MCF 10A (cell line): ENCODE measurements around the gene CRACDL. TPM values are rescaled to one million over a fixed set of nuclear protein-coding genes. Genes with fewer than 3 reads are reported as not detected.

Experiments
- BruUV-seq: library from RNA; stranded (reverse); fragments of 400-500 nt; replicated peaks from 2 replicates; lab custom pipeline; 2021; lab: Mats Ljungman, UMichigan
- CTCF ChIA-PET: fragments of 300-600 bp; sonication (Branson Sonifier 250); formaldehyde crosslinking; extraction: SDS; loops from one replicate; lab custom pipeline; 2021; ENCODE audit warnings: antibody characterized with exemption, inconsistent platforms; lab: Yijun Ruan, JAX
- POLR2A ChIA-PET: fragments of 300-600, 350-650 bp; sonication (Branson Sonifier 250); formaldehyde crosslinking; extraction: SDS; loops from one replicate; lab custom pipeline; 2020; ENCODE audit warnings: antibody characterized with exemption, inconsistent platforms; lab: Yijun Ruan, JAX
- DNase-seq: peaks from one replicate; pipeline ENCODE4 v3.0.0-alpha.2; 2018; ENCODE audit not compliant: unreplicated experiment
- H3K27ac Mint-ChIP-seq: one replicate; pipeline ENCODE4 v1.8.0; 2022; ENCODE audit warnings: mild to moderate bottlenecking, low read depth, mixed read lengths; ENCODE audit not compliant: unreplicated experiment
- H3K27me3 Mint-ChIP-seq: one replicate; pipeline ENCODE4 v1.8.0; 2022; ENCODE audit warnings: mixed read lengths; ENCODE audit not compliant: insufficient read depth, unreplicated experiment
- H3K36me3 Mint-ChIP-seq: one replicate; pipeline ENCODE4 v1.8.0; 2022; ENCODE audit warnings: mild to moderate bottlenecking, moderate library complexity, mixed read lengths; ENCODE audit not compliant: insufficient read depth, unreplicated experiment
- H3K4me1 Mint-ChIP-seq: one replicate; pipeline ENCODE4 v1.8.0; 2022; ENCODE audit warnings: mixed read lengths; ENCODE audit not compliant: insufficient read depth, unreplicated experiment
- H3K4me3 Mint-ChIP-seq: one replicate; pipeline ENCODE4 v1.8.0; 2022; ENCODE audit warnings: mild to moderate bottlenecking, moderate library complexity, mixed read lengths; ENCODE audit not compliant: unreplicated experiment
- H3K9me3 Mint-ChIP-seq: one replicate; pipeline ENCODE4 v1.8.0; 2022; ENCODE audit warnings: mixed read lengths; ENCODE audit not compliant: unreplicated experiment
- intact Hi-C: fragments of 100-400 bp; cut with micrococcal nuclease; formaldehyde crosslinking; loops from 2 replicates; pipeline ENCODE4 v1.14.1; 2022
- total RNA-seq: library from RNA; stranded (reverse); gene quantifications from 2 replicates; pipeline ENCODE4 v1.2.3, GENCODE V29; 2022
- TF ChIP-seq, protein P1 (sequence below): fragments of 200-600 bp; IDR thresholded peaks from one replicate; pipeline ENCODE4 v1.8.0; 2022; ENCODE audit warnings: antibody characterized with exemption, mild to moderate bottlenecking; ENCODE audit not compliant: unreplicated experiment

Gene CRACDL
- total RNA-seq, 1 experiment from 2014 or later: 12.9 TPM

DNA sequence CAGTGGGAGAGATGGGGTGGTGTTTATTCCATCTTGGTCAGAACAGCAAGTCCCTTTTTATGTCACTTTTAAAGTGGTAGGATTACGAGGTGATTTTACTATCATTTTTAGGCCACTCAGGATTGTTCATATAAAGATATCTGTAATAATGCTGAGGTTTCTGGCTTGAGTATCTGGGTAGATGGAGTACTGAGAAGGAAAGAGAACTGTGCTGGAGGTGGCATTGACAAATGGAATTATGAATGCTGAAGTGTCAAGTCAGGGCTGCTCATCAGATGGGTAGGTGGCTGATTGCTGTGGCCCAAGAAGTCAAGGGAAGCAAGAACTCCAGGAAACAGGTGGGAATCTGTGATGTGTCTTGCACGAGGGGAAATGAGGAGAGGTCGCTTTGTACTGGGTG, 119.7 kb downstream of the CRACDL start:
- ChIA-PET CTCF (no interaction called here), POLR2A (no interaction called here)
- BruUV-seq: no TSS peak
- H3K9me3 Mint-ChIP-seq: no peaks in the 10 kb centered on the region
- H3K36me3 Mint-ChIP-seq: peaks cover 18% of the 10 kb centered on the region
- H3K4me1 Mint-ChIP-seq: no peaks in the 10 kb centered on the region
- no peak overlapping the region for H3K4me3 Mint-ChIP-seq
- no peak for DNase-seq
- intact Hi-C loops: no loop called here
- no peak overlapping the region for H3K27ac Mint-ChIP-seq
- TF ChIP-seq, protein P1, sequence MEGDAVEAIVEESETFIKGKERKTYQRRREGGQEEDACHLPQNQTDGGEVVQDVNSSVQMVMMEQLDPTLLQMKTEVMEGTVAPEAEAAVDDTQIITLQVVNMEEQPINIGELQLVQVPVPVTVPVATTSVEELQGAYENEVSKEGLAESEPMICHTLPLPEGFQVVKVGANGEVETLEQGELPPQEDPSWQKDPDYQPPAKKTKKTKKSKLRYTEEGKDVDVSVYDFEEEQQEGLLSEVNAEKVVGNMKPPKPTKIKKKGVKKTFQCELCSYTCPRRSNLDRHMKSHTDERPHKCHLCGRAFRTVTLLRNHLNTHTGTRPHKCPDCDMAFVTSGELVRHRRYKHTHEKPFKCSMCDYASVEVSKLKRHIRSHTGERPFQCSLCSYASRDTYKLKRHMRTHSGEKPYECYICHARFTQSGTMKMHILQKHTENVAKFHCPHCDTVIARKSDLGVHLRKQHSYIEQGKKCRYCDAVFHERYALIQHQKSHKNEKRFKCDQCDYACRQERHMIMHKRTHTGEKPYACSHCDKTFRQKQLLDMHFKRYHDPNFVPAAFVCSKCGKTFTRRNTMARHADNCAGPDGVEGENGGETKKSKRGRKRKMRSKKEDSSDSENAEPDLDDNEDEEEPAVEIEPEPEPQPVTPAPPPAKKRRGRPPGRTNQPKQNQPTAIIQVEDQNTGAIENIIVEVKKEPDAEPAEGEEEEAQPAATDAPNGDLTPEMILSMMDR: no peak
- H3K27me3 Mint-ChIP-seq: no peaks in the 10 kb centered on the region

DNA sequence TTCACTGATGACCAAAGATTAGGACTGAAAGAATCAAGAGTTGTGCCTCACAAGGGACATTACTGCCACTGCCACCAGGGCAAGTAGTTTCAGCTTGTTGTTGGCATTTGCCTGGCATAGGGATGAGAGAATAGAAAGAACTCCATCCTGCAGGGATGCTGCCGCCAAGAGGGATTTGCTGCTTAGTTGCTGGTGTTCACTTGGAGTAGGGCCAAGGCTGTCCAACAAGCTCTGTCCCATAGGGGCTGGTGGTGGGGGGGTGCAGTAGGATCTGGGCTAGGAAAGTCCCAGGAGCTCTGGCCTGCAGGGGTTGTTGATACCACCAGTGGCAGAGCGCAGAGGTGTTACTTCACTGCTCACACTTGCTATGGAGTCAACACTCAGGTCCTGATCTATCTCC, 120.2 kb downstream of the CRACDL start:
- Mint-ChIP-seq H3K27ac (no peak overlapping the region), H3K36me3 (peaks cover 13% of the 10 kb centered on the region), H3K4me3 (no peak overlapping the region), H3K27me3 (no peaks in the 10 kb centered on the region), H3K9me3 (no peaks in the 10 kb centered on the region), H3K4me1 (no peaks in the 10 kb centered on the region)
- no peak for DNase-seq
- CTCF ChIA-PET: no interaction called here
- BruUV-seq: no TSS peak
- TF ChIP-seq, protein P1: no peak
- POLR2A ChIA-PET: no interaction called here
- intact Hi-C loops: no loop called here

DNA sequence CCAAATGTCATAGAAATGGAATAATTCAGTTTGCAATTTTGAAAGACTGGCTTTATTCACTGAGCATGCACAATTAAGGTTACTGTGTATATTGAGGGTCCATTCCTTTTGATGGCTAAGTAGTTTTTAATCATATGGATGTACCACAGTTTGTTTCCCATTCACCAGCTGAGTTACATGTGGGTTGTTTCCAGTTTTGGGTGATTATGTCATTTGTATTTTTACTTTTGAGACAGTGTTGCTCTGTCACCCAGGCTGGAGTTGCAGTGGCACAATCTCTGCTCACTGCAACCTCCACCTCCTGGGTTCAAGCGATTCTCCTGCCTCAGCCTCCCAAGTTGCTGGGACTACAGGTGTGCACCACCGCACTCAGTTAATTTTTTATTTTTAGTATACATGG, 124.3 kb downstream of the CRACDL start:
- intact Hi-C loops: no loop called here
- ChIA-PET CTCF (interaction anchor here (0.6 to 0.7 kb wide), 2 partner anchors 25 to 92 kb away, joined by 3 to 5 read pairs; no protein-coding TSS in a partner anchor), POLR2A (no interaction called here)
- Mint-ChIP-seq H3K27me3 (no peaks in the 10 kb centered on the region), H3K4me1 (peaks cover 17% of the 10 kb centered on the region), H3K9me3 (no peaks in the 10 kb centered on the region), H3K4me3 (no peak overlapping the region), H3K36me3 (peaks cover 11% of the 10 kb centered on the region), H3K27ac (no peak overlapping the region)
- no peak for DNase-seq
- BruUV-seq: no TSS peak
- TF ChIP-seq, protein P1: no peak

DNA sequence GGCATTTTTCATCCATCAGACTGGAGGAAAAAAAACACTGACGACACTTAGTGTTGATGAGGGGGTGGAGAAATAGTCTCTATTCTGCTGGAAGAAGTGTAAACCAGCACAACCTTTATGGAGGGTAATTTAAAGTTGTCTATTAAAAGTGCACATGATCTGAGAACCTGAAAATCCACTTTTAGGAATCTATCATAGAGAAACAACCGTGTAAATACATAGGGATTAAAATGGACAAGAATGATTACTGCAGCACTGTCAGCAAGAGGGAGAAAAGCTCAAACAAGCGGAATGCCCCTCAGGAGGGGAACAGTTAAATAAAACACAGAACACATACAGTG, 125.5 kb downstream of the CRACDL start:
- POLR2A ChIA-PET: no interaction called here
- Mint-ChIP-seq H3K27ac (no peak overlapping the region), H3K27me3 (no peaks in the 10 kb centered on the region), H3K9me3 (no peaks in the 10 kb centered on the region), H3K4me1 (peaks cover 28% of the 10 kb centered on the region), H3K36me3 (peaks cover 15% of the 10 kb centered on the region), H3K4me3 (no peak overlapping the region)
- intact Hi-C loops: no loop called here
- DNase-seq: no peak
- BruUV-seq: no TSS peak
- CTCF ChIA-PET: interaction anchor here (0.7 kb wide), 1 partner anchor 40 kb away, joined by 3 read pairs; no protein-coding TSS in a partner anchor
- TF ChIP-seq, protein P1: no peak
